ENCODE results near the gene CFAP92. TPM values are rescaled to one million over a fixed set of nuclear protein-coding genes. Genes with fewer than 3 reads are reported as not detected.

The CFAP92 gene
- total RNA-seq, 3 donors from 2014 or later = 0.66 to 1.4 (median 1.3) TPM

GRCh38 chr3:128875556-128876120 lies 118.2 kb downstream of the CFAP92 start:
- DNase-seq (ENCODE audit: low spot score in 2 of 2) = no peak
- intact Hi-C loops (cut with DNase I; ENCODE audit: low total_unique reads) = loop anchor here (1.0 kb wide), 1 partner anchor 32 kb away; no protein-coding TSS in a partner anchor
- Histone ChIP-seq H3K9me3 (no peaks in the 10 kb centered on the region), H3K4me3 (no peak overlapping the region), H3K4me1 (peaks cover 0 to 4% of the 10 kb centered on the region in 2 donors), H3K27ac (no peak overlapping the region), H3K36me3 (no peaks in the 10 kb centered on the region), H3K27me3 (no peaks in the 10 kb centered on the region)
- TF ChIP-seq POLR2AphosphoS5 (IDR thresholded peaks at IDR 0.05) (no peak), CTCF (IDR thresholded peaks at IDR 0.05) (peak in 1 of 3 donors; percentile 10), POLR2A (IDR thresholded peaks at IDR 0.05) (no peak)

- DNase-seq (ENCODE audit: low spot score in 2 of 2) = peak in 1 of 2 donors; percentile 7
- TF ChIP-seq POLR2A (IDR thresholded peaks at IDR 0.05) = no peak
- TF ChIP-seq CTCF (IDR thresholded peaks at IDR 0.05) = no peak
- no peak for TF ChIP-seq POLR2AphosphoS5 (IDR thresholded peaks at IDR 0.05)
- intact Hi-C loops (cut with DNase I; ENCODE audit: low total_unique reads) = loop anchor here (1.0 kb wide), 1 partner anchor 33 kb away; no protein-coding TSS in a partner anchor
- Histone ChIP-seq H3K4me3 (no peak overlapping the region), H3K27me3 (no peaks in the 10 kb centered on the region), H3K27ac (no peak overlapping the region), H3K4me1 (peaks cover 0 to 4% of the 10 kb centered on the region in 2 donors), H3K36me3 (no peaks in the 10 kb centered on the region), H3K9me3 (no peaks in the 10 kb centered on the region)
Measured at GRCh38 chr3:128874481-128875180, 119.2 kb downstream of the CFAP92 start.

GRCh38 chr3:128873244-128874022 lies 120.4 kb downstream of the CFAP92 start:
- intact Hi-C loops (cut with DNase I; ENCODE audit: low total_unique reads) = no loop called here
- no peak for TF ChIP-seq POLR2AphosphoS5 (IDR thresholded peaks at IDR 0.05)
- TF ChIP-seq CTCF (IDR thresholded peaks at IDR 0.05) = no peak
- no peak for TF ChIP-seq POLR2A (IDR thresholded peaks at IDR 0.05)
- Histone ChIP-seq H3K4me1 (peaks cover 0 to 4% of the 10 kb centered on the region in 2 donors), H3K4me3 (no peak overlapping the region), H3K27me3 (no peaks in the 10 kb centered on the region), H3K9me3 (no peaks in the 10 kb centered on the region), H3K36me3 (no peaks in the 10 kb centered on the region), H3K27ac (no peak overlapping the region)
- peak in 1 of 2 donors; percentile 50 for DNase-seq (ENCODE audit: low spot score in 2 of 2)

- DNase-seq (ENCODE audit: low spot score in 2 of 2) = peak in 1 of 2 donors; percentile 24
- intact Hi-C loops (cut with DNase I; ENCODE audit: low total_unique reads) = no loop called here
- H3K27me3 ChIP-seq = no peaks in the 10 kb centered on the region
- H3K4me1 ChIP-seq = no peaks in the 10 kb centered on the region
- TF ChIP-seq POLR2AphosphoS5 (IDR thresholded peaks at IDR 0.05) (no peak), POLR2A (IDR thresholded peaks at IDR 0.05) (no peak), CTCF (IDR thresholded peaks at IDR 0.05) (no peak)
- H3K27ac ChIP-seq = no peak overlapping the region
- H3K9me3 ChIP-seq = no peaks in the 10 kb centered on the region
- no peaks in the 10 kb centered on the region for H3K36me3 ChIP-seq
- H3K4me3 ChIP-seq = no peak overlapping the region
Measured at GRCh38 chr3:128872744-128873143, 121.1 kb downstream of the CFAP92 start.

All from breast epithelium (tissue), 4 donors.